ENCODE data around the gene RBMS3.

Gene RBMS3

GRCh38 chr3:29695201-29695600 is 414.3 kb downstream of the RBMS3 start:
- no peak for DNase-seq

GRCh38 chr3:29695643-29696198 is 414.9 kb downstream of the RBMS3 start:
- DNase-seq, result no peak

- no peak for DNase-seq
Observed at GRCh38 chr3:29696311-29696710, 415.4 kb downstream of the RBMS3 start.

GRCh38 chr3:29697989-29698388 is 417.1 kb downstream of the RBMS3 start:
- no peak for DNase-seq

GRCh38 chr3:29700256-29700655 is 419.4 kb downstream of the RBMS3 start:
- no peak for DNase-seq

GRCh38 chr3:29701326-29701983 is 420.6 kb downstream of the RBMS3 start:
- DNase-seq, result no peak

- DNase-seq, result no peak
Observed at GRCh38 chr3:29705906-29706844, 425.3 kb downstream of the RBMS3 start.

GRCh38 chr3:29708884-29709283 is 428.0 kb downstream of the RBMS3 start:
- no peak for DNase-seq

DNA sequence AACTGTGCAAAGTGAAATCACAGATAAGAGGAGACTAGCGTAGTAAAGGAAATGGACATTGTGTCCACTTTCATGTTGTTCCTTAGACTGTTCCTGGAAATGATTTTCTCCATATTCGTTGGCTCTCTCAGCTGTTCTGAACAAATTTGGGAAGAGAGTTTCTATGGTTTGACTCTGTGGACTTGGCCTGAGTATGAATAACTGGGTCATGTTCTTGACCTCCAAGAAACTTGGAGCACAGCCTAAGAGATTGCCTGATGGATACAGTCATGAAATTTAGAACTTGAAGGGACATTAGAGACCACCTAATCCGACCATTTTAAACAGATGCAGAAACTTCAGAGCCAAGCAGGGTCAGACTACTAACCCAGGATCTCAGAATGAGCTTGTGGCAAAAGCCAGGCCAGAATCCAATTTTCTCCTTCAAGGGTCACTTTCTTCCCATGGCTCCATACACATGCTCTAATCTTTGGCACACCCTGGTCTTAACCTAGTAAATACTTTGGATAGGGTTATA is 430.4 kb downstream of the RBMS3 start:
- DNase-seq, result no peak

DNA sequence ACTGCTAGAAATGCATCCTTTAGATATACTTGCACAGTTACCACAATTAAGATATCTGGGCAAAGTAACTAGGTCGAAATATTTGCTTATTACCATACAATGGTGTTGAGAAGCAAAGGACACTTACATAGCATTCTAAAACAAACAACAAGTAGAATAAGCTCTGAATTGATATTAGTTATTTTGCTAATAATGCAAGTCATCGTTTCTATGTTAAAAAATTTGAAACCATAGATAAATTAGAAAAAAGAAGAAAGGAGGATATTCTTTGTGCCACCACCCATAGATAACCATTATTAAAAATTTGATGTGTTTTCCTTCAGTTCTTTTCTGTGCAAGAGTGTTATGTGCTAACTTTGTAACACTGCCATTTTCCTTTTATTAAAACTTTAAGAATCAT is 435.3 kb downstream of the RBMS3 start:
- no peak for DNase-seq

GRCh38 chr3:29718661-29719065 is 437.8 kb downstream of the RBMS3 start:
- no peak for DNase-seq

- no peak for DNase-seq
Observed at GRCh38 chr3:29720665-29721064, 439.8 kb downstream of the RBMS3 start.

GRCh38 chr3:29721789-29722188 is 440.9 kb downstream of the RBMS3 start:
- DNase-seq, result no peak

DNA sequence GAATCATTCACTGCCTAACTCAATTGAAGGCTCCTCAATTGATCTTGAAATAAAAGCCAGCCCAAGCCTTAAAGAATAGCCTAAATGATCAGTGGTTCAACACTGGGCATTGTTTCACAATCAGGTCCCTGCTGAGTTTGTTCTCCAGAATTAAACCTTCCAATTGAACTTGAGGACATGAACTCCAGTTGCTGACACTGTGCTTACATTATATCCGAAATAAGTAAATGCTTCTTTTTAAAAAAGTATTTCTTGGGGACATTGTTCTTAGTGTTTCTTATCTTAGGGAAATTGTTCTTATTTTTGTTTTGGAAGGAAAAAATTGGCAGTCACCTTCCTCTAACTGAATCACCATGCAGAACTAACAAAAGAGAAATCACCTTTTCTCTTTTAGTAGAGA is 450.2 kb downstream of the RBMS3 start:
- no peak for DNase-seq

GRCh38 chr3:29741231-29741630 is 460.4 kb downstream of the RBMS3 start:
- no peak for DNase-seq

DNA sequence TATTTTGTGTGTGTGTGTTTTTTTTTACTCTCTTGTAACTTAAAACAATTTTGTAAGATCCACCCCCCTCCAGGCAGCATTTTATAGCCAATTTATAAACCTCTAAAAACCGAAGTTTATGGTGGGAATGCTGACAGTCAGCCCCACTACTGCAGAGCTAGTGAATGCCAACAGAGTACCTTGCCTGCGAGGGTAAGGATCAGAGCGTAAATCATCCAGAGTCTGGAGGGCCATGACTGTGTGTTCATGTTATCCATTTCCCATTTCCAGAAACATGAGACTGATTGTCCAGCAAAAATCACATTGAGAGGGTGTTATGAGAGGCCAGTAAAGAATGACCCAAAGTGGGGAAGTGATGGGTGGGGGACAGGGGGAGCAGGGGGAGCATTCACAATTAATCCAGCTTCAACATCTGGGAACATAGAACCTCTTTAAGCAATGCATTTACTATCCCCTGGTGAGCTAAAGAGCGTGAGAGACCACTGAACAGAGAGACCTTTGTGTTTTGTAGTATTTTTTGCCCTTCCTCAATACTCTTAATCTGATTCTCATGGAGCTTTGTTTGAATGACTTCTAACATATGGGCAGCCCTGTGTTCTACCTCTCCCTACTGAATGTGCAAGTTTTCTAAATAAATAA is 464.5 kb downstream of the RBMS3 start:
- DNase-seq, result no peak

GRCh38 chr3:29746163-29746760 is 465.4 kb downstream of the RBMS3 start:
- DNase-seq, result no peak

DNA sequence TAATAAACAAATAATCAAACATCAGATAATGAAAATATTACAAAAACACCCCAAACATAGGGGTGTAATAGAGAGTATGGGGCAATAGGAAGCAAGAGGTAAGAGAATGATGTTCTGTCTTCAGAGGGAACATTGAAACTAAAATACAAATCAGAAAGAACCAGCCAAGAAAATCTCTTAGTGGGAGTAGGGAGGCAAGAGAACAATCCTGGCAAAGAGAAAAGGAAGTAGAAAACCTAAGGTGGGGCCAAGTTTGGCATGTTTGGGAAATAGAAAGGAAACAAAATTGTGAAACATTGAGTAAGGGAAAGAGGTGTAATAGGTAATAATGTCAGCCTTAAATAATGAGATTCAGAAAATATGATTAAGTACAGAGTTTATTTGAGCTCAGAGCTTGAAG is 467.1 kb downstream of the RBMS3 start:
- DNase-seq, result no peak

GRCh38 chr3:29751647-29752314 is 470.9 kb downstream of the RBMS3 start:
- DNase-seq, result no peak

GRCh38 chr3:29754346-29754745 is 473.5 kb downstream of the RBMS3 start:
- no peak for DNase-seq

- no peak for DNase-seq
Observed at GRCh38 chr3:29755416-29755815, 474.5 kb downstream of the RBMS3 start.

Data from CD4-positive, alpha-beta T cell treated with Interleukin-17A for 4 hours (primary cell).